NCI-H1930 (cell line): ENCODE results near the gene GLIS1.

Experiments
- DNase-seq, 2 experiments: peaks; one replicate each; lab custom pipeline; 2025; lab: John Stamatoyannopoulos, UW

The GLIS1 gene

DNA sequence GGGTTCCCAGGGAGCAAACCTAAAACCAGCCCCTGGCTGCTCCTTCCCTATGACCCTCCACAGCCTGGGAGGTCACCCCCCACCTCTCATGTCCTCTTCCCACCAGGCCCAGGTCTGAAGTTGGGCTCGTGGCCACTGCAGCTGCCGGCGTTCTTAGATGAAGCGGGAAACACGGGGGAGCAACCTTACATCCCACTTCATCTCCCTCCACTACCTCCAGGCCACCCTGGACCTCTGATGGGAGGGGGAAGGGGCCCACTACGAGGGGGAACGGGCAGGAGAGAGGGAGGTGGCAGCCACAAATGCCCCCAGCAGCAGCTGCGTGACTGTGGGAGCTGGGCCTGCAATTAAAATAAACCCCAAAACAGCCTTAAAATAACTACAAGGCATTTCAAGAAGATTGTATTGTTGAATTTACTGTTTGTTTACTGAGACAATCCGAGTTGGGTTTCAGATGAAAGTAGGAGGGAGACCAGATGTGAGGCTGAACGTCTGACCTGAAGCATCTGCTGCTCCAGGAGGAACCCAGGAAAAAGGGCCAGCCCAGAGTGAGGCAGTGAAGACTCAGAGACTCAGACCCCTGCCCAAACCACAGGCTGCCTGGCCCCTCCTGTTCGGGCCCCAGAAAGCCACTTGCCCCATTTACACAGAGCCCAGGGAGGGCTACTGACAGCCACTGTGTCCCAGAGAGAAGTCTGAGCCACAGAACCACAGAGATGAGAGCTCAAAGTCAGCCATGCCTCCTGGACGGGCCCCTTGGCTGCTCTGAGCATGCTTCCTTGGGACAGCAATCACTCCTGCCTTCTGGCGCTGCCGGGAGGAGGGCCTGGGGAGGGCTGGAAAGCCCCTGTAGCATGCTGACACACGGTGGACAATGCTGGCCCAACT lies 59.8 kb downstream of the GLIS1 start:
- DNase-seq: no peak

DNA sequence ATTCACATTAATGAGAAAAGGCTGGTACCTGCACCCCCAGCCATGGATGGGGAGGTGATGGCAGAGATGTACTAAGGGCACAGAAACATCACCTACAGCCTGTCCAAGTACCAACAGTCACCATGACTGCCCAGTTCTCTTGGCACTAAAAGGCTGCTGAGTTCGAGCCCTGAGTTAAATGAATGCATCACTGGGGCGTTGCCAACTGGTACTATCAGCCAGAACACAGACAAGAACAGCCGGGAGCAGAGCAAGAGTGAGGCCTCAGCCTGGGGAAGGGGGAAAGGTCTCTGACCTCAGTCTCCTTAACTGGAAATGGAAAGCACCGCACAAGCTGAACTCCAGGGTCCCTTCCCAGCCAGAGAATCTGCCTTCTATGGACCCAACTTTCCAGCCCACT lies 60.5 kb downstream of the GLIS1 start:
- DNase-seq: no peak

DNA sequence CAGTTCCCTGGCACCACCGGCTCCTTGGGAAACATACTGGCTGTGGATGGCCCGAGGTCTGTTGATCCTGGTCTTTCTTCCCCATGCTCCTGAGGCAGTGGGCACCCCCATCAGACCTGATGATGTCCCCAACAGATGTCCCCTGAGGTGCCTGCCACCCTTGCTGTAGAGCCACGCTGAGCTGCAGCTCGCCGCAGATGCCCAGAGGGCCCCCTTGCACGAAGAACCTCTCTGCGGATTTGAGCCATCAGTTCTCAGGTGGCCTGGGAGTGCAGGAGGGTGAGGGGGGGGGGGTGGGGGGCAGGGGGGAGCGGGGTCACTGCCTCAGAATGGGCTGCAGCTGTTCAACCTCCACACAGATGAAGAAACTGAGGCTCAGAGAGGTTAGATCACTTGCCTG lies 60.9 kb downstream of the GLIS1 start:
- DNase-seq: no peak

DNA sequence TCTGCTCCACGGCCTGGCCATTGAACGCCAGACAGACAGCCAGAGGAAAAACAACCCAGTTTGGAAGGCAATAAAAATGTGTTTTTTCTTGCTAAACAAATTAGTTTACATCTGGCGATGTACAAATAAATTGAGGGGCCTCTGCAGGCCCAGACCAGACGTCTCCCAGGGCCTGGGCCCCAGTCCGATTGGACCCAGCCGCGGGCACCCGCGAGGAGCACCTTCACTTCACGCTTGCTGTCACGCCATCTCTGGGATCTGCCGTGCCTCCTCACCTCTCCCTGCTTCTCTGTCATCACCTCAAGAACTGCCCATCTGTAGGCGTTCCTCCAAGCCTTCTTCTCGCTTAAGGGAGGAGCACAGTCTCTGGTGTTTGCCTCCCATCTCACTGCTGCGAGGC lies 61.5 kb downstream of the GLIS1 start:
- no peak for DNase-seq

DNA sequence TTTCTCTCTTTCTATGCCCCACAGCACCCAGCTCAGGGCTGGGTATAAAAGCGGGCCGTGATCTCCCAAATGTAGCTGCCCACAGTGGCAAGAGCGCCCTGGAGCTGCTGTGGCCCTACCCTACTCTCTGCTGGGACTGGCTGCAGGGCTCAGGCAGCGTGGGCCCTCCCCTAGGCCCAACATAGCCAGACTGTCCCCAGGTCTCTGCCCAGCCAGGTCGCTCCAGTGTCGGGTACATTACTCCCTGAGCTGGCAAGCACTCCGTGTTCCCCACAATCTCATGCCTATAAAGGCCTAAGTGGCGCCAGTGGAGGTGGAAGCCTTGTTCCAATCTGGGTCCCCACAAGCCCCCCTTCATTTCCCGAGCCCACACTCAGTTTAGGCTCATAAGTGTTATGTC lies 66.2 kb downstream of the GLIS1 start:
- no peak for DNase-seq

DNA sequence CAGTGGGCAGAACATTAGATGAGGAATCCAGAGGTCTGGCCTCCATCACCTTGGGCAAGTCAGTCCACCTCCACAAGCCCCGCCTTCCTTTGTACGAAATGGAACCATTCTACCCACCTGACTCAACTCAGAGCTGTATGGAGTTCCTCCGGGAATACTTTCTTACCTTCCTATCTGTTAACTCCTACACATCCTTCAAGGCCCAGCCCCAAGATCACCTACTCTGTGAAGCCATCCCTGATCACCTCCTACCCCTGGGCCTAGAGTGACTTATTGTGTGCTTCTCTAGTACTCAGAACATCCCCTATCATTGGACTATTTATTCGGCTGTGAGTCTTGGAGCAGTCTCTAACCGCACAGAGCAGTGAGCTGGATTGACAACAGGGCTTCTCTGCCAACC lies 66.7 kb downstream of the GLIS1 start:
- DNase-seq: no peak

DNA sequence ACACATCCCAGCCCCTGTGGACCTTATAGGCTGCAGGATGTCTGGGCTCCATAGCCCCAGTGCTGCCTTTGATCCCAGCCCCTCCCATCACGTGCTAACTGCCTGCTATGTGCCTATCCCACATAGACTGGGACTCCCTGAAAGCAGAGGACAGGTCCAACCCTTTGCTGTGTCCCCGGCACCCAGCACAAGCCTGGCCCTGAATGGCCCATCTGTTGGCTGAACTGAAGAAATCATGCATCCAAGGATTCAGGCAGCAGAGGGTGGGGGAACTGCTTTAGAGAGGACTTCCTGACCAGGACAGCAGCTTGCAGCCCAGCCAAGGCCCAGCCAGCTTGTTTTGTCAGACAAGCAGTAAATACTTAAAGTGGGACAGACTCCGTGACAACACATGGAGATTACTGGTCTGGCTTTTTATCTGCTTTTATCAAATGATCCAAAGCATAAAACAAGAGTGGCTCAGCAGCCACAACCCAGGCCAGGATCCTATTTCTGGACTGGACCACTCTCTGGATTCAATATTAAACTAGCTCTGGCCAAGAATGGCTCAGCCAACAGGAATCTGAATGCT lies 69.3 kb downstream of the GLIS1 start:
- no peak for DNase-seq

DNA sequence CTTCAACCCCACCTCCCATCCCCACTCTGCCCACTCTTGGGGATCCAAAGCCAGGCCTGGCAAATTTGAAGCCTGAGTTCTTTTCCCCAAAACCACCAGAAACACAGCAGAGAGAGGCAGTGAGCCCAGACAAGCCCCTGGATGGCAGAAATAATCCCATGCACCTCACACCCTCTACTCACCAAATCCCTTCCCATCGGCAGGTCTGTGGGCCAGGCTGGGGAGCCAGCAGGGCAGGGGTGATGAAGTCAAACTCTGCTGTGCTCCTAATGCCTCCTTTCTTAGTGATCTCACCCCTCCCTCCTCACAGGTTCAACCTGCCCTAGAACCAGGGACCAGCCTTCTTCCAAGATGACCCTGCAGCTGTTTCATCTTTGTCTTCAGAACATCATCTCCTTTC lies 72.4 kb downstream of the GLIS1 start:
- DNase-seq: no peak

DNA sequence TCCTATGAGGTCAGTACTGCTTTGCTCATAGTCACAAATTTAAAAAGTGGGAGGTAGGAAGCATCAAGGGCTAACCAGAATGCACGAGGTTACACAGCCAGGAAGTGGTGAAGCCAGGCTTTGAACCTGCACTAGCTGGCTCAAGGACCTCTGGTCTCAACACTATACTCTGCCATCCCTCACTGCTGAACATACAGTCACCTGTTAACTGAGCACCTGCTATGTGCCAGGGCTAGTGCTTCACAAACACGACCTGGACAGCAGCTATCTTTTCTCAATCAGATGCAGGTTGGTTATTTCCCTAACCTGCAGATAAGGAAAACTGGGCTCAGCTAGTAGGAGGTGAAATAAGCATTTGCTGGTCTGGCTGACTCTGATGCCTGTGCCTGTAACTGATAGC lies 73.0 kb downstream of the GLIS1 start:
- no peak for DNase-seq

DNA sequence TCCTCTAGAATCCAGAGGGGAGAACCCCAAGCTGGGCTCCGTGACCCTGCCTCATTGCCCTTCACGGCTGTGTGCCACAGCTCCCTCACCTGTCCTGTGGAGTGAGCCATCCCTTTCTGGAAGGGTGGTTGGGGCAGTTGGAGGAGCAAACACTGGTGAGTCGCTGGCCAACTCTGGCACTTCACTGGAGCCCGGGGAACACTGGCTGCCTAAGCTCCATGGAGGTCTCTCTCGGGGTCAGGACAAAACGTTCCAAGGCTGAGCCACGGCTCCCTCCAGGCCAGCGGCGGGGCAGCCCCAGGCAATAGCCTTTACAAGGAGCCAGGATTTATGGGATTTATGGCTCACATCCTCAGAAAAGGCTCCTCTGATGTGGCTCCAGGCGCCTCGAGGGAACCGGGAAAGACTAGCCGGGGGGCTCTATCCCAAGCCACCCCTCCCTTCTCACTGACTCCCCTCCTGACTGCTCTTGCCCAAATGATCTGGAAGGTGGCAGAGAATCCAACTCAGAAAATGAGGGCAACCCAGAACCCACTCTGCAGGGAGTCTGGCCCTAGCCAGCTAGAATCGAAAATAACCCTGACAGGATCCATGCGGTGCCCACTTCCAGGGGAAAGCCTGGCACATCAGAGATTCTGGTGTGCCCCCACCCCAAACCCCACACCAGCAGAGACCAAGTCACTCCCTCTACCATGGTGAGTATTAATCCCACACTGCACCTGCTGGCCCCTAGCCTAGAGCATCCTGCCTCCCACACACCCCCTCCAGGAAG lies 75.2 kb downstream of the GLIS1 start:
- no peak for DNase-seq

DNA sequence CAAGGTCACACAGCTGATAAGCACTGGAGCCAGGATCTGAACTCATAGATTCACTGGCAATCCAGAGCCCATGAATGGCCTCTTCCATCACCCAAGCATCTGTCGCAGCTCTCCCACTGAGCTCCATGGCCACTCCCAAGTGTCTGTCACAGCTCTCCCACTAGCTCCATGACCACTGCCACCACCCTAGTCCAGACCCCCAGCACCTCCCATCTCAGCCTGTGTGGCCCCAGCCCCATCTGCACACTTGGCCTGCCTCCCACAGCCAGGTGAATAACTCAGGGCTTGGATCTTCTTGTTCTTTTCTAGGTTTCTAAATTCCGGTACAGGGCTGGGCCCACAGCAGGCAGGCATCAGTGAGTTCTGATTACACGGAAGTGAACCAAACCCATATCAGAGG lies 76.0 kb downstream of the GLIS1 start:
- no peak for DNase-seq

DNA sequence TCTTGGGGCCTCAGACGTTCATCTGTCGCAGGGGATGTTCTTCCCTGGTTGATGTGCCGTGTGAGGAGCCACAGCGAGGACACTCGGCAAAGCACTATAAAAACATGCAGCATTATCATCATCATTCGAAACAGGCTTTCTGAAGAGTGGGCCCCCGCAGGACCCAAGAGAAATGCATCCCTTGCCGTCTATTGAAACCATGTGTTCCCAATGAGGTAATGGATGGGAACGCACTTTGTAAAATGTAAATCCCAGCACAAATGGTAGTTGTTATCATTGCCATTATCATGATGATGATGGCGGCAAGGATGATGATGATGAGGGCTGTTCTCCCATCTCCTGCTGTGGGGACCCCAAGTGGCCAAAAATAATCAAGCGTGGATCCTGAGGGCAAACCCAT lies 76.8 kb downstream of the GLIS1 start:
- DNase-seq: no peak

DNA sequence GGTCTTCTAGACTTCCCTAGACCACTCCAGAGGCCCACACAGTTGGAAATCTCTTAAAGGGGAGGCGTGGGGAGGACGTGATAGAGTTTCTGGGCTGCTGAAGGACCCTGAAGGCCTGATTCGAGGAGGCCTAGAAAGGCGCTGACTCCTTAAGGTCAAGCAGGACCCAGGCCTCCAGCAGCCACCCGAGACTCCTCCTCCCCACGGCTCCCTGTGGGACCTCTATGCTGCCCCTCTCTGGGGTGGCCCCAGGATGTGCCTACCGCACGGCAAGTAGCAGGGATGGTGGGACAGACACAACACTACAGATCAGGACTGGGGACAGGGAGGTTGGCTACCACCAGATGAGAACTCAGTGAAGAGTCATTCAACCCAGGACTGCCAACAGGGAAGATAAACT lies 77.5 kb downstream of the GLIS1 start:
- DNase-seq: no peak

DNA sequence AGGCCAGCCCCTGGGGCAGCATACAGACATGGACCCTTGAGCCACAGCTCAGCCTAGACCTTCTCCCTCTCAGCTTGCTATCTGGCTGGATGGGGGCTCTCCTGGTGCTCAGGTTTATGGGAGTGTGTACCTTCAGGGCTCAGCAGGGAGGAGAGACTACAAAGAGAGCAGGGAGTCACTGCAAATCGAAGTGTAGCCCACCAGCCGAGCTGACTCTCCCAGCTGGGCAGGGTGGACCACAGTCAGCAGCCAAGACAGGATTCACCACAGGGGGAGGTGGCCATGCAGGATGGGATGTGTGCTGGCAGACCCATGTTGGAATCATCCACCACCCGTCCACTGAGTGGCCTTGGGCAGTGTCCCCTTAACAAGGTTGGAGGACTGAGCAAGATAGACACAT lies 78.3 kb downstream of the GLIS1 start:
- DNase-seq: no peak

DNA sequence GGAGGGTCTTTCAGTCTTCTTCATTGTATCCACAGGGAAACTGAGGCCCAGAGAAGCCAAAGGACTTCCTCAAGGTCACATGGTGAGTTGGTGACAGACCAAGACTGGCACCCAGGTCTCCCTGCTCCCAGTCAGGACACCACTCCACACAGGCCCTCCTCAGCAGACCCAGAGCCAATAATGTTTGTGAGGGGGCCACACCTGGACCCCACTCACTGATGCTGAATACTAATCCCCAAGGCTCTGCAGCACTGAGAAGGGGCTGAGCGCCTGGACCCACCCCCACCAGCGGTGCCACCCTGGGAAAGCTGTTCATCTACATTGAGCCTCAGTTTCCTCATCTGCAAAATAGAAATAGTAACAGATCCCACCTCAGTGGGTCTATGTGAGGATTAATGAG lies 79.5 kb downstream of the GLIS1 start:
- no peak for DNase-seq

DNA sequence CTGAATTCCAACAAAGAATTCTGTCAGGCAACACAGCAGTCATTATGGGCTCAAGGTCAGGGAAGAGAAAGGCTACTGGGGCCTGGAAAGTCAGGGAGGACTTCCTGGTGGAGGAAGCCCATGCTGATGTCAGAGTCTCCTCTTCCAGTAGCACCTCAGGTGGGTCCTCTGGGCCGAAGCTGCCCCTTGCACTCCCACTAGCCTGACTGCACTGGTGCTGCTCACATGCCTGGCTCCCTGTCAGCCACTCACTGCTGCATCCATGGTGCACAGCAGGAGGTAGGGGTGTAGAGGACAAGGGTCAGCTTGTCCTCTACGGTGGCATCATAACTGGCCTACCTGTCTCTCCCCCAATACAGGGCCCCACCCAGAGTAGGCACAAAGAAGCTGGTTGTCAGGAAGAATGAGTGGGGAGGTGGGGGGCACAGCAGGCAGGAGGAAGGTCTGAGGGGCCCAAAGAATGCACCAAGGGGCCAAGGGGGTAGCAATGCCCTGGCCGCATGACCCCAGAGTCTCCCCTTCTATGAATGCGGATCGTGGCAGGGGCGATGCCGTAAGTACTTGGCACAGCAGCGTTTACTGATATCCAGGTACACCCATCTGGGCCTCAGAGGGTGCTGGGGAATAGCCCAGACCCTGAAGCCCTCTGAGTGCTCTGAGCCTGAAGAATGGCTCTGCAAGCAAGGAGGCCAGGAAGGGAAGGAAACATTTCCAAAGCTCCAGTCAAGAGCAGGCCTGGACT lies 80.3 kb downstream of the GLIS1 start:
- DNase-seq: no peak

DNA sequence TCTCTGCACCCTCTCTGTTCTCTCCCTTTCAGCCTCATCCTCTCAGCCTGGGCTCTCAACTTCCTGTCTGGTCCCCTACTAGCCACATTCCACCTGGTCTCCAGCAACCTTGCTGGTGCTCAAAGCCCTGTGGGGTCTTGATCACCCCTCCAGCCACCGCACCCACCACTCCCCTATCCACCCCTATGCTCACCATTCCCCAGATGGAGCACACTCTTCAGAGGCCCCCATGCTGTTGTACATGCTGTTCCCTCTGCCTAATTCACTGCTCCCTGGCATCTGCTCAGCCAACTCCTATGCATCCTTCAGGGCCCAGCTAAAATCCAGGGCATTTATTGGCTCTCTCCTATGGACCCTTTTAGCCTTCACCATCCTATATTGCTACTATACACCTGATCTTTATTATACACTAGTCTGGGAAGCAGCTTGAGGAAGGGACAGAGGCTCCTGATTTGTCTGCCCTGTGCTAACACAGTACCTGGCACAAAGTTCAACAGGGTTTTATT lies 81.0 kb downstream of the GLIS1 start:
- no peak for DNase-seq

DNA sequence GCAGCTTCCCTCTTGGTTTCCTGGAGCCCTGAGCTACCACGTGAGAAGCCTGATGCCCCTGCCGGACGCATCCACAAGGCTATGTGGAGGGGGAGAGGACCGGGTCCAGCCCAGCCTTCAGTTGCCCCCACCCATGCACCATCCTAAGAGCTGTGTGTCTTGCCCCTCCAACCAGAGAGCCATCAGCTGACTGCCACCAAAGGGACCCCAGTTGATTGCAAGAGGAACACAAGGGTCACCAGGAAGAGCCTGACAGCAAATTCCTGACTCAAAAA lies 81.5 kb downstream of the GLIS1 start:
- DNase-seq: no peak

DNA sequence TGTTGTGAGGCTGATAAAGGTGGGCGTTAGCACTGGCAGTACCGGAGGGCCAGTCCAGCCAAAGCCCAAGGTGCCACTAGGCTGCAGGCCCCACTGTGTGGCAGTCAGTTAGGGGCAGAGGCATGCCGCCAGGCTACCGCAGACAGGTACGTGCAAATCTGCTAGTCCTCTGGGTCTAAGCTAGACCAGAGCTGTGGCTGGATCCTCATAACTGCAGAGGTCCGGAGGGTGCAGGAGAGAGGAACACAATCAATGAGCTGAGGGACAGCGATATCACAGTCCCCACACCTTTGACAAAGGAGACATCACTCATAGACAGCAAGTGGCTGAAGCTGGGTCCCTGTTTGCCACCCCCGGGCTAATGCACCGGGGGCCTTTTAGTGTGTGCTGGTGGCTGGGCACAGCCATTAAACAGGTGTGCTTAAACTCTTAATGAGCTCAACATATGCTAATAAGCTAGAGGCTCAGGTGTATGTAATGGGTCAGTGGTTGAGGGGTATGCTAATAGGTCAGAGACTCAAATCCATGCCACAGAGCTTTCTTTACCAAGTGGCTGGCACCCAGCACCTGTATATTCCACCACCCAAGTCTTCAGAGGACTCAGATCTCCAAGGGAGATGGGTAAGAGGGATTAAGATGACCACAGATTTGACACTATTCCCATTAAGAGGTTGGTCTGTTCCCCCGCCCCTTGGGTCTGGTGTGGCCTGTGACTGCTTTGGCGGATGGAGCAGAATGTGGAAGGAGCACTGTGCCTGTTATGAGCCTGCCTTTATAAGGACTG lies 82.0 kb downstream of the GLIS1 start:
- DNase-seq: no peak

DNA sequence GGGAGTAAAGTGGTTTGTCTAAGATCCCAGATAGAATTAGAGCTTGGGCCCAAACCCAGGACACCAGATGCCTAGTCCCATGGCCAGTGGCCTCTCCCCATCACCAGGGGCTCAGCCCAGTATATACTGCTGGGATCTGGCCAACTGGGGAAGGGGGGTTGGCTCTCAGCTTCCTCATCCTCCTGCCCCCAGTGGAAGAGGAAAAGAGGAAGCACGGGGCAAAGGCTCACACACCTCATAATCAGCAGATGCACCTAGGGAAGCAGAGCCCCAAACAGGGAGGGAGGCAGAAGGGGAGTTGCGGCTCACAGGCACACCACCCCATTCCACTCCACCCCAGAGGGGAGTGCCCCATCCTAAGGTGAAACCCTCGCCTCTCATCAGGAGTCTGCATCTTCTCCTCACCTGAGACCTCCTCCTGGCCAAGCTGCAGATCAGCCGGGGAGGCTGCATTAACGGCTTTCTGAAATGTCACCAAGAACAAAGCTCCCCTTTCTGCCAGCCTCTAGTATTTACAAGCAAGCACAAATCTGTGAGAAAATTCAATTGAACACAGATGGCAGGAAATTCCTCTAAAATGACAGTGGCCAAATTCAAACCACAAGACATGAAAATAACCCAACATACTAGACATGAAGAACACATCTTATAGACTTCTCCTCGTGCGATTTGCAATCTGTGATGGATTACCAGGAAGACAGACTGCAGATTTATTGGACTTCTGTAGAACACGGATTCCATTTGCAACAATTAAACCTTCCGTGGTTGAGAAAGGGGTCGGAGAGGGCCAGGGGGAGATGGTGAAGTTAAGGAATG lies 82.8 kb downstream of the GLIS1 start:
- DNase-seq: no peak
